ENCODE results near the gene C12orf57. TPM values are rescaled to one million over a fixed set of nuclear protein-coding genes. Genes with fewer than 3 reads are reported as not detected.

The C12orf57 gene
- total and polyA plus RNA-seq, 10 of the 15 experiments (the other 5 are each of a cell fraction or from before 2014, with no cell fraction given), result 64.5 to 377 (median 211) TPM

- TF ChIP-seq ZNF592 (IDR thresholded peaks at IDR 0.05), result peak; percentile 6; the same call in 1 of the 2 replicates
- TF ChIP-seq DPF2 (IDR thresholded peaks at IDR 0.05), result peak; percentile 71
- TF ChIP-seq ZBTB40 (IDR thresholded peaks at IDR 0.05; ENCODE audit: borderline replicate concordance), result no peak
- TF ChIP-seq, protein P1, sequence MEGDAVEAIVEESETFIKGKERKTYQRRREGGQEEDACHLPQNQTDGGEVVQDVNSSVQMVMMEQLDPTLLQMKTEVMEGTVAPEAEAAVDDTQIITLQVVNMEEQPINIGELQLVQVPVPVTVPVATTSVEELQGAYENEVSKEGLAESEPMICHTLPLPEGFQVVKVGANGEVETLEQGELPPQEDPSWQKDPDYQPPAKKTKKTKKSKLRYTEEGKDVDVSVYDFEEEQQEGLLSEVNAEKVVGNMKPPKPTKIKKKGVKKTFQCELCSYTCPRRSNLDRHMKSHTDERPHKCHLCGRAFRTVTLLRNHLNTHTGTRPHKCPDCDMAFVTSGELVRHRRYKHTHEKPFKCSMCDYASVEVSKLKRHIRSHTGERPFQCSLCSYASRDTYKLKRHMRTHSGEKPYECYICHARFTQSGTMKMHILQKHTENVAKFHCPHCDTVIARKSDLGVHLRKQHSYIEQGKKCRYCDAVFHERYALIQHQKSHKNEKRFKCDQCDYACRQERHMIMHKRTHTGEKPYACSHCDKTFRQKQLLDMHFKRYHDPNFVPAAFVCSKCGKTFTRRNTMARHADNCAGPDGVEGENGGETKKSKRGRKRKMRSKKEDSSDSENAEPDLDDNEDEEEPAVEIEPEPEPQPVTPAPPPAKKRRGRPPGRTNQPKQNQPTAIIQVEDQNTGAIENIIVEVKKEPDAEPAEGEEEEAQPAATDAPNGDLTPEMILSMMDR (IDR thresholded peaks at IDR 0.05 in 2 of 3, conservative IDR thresholded peaks at IDR 0.05 in 1 of 3; ENCODE audit: control insufficient read depth in 2 of 3, extremely low read depth in 1 of 3, insufficient read depth in 1 of 3, low read depth in 3 of 3, low read length in 3 of 3), result no peak
- TF ChIP-seq POLR2AphosphoS2 (IDR thresholded peaks at IDR 0.05; ENCODE audit: low read depth, low read length), result 0 out of 2 replicates have a peak, but pooled peaks have one; percentile 12
- TF ChIP-seq CBX5 (IDR thresholded peaks at IDR 0.05; ENCODE audit: low read depth), result no peak
These were observed 17.5 kb downstream of the C12orf57 start (continued) for GRCh38 chr12:6961278-6961694.

Data from GM12878 (cell line).